Activated CD8-positive, alpha-beta memory T cell treated with anti-CD3 and anti-CD28 coated beads for 36 hours (primary cell): ENCODE results near the gene SPACDR. TPM values are rescaled to one million over a fixed set of nuclear protein-coding genes. Genes with fewer than 3 reads are reported as not detected.
"Not testable (repeated sequence)": the region's sequence is repeated elsewhere in the genome, so short reads cannot be mapped to it uniquely, and the experiment has no call there.

ENCODE experiments used
- CTCF ChIA-PET: fragments of 350-600 bp; sonication (Branson Sonifier 250); formaldehyde crosslinking; loops from one replicate; lab custom pipeline; 2021; ENCODE audit warnings: antibody characterized with exemption; lab: Charles Lee
- POLR2A ChIA-PET: fragments of 350-600 bp; sonication (Branson Sonifier 250); formaldehyde crosslinking; loops from one replicate; lab custom pipeline; 2021; ENCODE audit warnings: antibody characterized with exemption; lab: Charles Lee
- total RNA-seq, 2 experiments: library from RNA; stranded (reverse); gene quantifications; one replicate each; pipeline ENCODE4 v1.2.3, GENCODE V29; 2021

The SPACDR gene
- total RNA-seq: 1 to 10 TPM; 1.4 to 1.6 TPM

GRCh38 chr7:100464210-100464660 lies at the start of gene SPACDR:
TSS of gene SPACDR (minus strand) at chr7:100464260. CDS start at chr7:100464025, 235 bp downstream.
- CTCF ChIA-PET: interaction anchor here (1.4 kb wide), 1 partner anchor 14 kb away, joined by 3 read pairs; no protein-coding TSS in a partner anchor
- POLR2A ChIA-PET: no interaction called here

GRCh38 chr7:100513212-100513810 lies 49.3 kb upstream of the SPACDR start:
- ChIA-PET CTCF (interaction anchor here (0.5 kb wide), 1 partner anchor 364 kb away, joined by 4 read pairs; no protein-coding TSS in a partner anchor), POLR2A (interaction anchor here (0.7 kb wide), 1 partner anchor 43 kb away, joined by 5 read pairs; no protein-coding TSS in a partner anchor)

GRCh38 chr7:100510437-100511239 lies 46.6 kb upstream of the SPACDR start:
- CTCF ChIA-PET: no interaction called here
- POLR2A ChIA-PET: interaction anchor here (0.7 kb wide), 1 partner anchor 93 kb away, joined by 9 read pairs; no protein-coding TSS in a partner anchor

- CTCF ChIA-PET: interaction anchor here (1.4 kb wide), 1 partner anchor 56 kb away, joined by 4 read pairs; no protein-coding TSS in a partner anchor
- POLR2A ChIA-PET: no interaction called here
Observed at GRCh38 chr7:100509231-100509630, 45.2 kb upstream of the SPACDR start.

GRCh38 chr7:100506356-100506923 lies 42.4 kb upstream of the SPACDR start:
- POLR2A ChIA-PET: no interaction called here
- CTCF ChIA-PET: interaction anchor here (0.7 to 1.0 kb wide), 4 partner anchors 15 to 323 kb away, joined by 3 to 4 read pairs (median 4); no protein-coding TSS in a partner anchor

DNA sequence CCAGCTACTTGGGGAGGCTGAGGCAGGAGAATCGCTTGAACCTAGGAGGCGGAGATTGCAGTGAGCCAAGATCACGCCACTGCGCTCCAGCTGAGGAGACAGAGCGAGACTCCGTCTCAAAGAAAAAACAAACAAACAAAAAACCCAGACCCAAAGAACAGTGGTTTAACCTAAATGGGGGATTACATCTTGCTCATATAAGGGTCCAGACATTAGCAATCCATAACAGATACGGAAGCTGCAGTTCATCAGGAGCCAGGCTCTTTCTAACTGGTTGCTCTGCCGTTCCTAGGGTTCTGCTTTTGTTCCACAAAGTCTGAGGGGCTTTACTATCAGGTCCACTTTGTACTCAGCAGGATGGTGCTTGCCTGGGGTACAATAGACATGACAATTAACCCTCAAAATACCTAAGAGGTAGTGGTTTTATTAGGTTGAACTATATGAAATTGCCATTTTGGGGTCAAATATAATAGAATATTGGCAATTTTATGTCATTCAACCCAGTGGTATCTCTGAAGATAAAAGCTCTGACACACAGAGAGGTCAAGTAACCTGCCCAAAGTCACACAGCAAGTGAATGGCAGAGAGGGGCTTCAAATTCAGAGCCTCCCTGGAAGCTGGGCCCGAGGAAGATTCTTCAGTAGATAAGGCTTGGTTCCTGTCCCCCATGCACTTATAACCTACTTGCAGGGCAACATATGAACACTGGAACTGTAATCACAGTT lies 41.0 kb upstream of the SPACDR start:
- POLR2A ChIA-PET: interaction anchor here (0.6 kb wide), 1 partner anchor 12 kb away, joined by 3 read pairs; no protein-coding TSS in a partner anchor

DNA sequence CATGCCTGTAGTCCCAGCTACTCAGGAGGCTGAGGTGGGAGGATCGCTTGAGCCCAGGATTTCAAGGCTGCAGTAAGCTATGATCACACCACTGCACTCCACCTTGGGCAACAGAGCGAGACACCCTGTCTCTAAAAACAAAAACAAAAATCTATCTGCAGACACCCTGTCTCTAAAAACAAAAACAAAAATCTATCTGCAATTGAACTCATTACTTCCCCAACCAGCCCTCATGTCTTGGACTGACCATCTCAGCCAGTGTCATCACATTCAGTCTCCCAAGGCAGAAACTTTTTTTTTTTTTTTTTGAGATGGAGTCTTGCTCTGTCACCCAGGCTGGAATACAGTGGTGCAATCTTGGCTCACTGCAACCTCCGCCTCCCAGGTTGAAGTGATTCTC lies 40.0 kb upstream of the SPACDR start:
- CTCF ChIA-PET: interaction anchor here (0.6 kb wide), 1 partner anchor 105 kb away, joined by 3 read pairs; no protein-coding TSS in a partner anchor
- POLR2A ChIA-PET: not testable (repeated sequence)

More for the DNA sequence above, 41.0 kb upstream of the SPACDR start:
- CTCF ChIA-PET: interaction anchor here (1.0 kb wide), 1 partner anchor 22 kb away, joined by 3 read pairs; no protein-coding TSS in a partner anchor

DNA sequence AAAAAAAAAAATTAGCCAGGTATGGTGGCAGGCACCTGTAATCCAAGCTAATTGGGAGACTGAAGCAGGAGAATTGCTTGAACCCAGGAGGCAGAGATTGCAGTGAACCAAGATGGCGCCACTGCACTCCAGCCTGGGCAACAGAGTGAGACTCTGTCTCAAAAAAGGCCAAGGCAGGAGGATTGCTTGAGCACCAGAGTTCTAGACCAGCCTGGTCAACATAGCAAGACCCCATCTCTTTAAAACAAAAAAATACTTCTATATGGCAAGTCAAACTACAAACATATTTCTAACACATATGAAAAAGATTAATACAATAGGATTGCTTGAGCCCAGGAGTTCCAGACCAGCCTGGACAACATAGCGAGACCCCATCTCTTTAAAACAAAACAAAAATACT lies 36.7 kb upstream of the SPACDR start:
- POLR2A ChIA-PET: not testable (repeated sequence)
- CTCF ChIA-PET: interaction anchor here (1.0 kb wide), 1 partner anchor 32 kb away, joined by 4 read pairs; no protein-coding TSS in a partner anchor

- ChIA-PET POLR2A (no interaction called here), CTCF (interaction anchor here (0.8 kb wide), 1 partner anchor 21 kb away, joined by 3 read pairs; no protein-coding TSS in a partner anchor)
Observed at GRCh38 chr7:100496509-100496908, 32.4 kb upstream of the SPACDR start.

GRCh38 chr7:100493476-100494264 lies 29.6 kb upstream of the SPACDR start:
- CTCF ChIA-PET: interaction anchor here (0.9 to 2.2 kb wide), 10 partner anchors 11 to 212 kb away, joined by 3 to 8 read pairs (median 3); partner anchors contain the start of genes NYAP1 and POP7
- POLR2A ChIA-PET: interaction anchor here (0.6 to 1.0 kb wide), 2 partner anchors 10 to 12 kb away, joined by 3 read pairs; partner anchors contain the start of gene NYAP1

DNA sequence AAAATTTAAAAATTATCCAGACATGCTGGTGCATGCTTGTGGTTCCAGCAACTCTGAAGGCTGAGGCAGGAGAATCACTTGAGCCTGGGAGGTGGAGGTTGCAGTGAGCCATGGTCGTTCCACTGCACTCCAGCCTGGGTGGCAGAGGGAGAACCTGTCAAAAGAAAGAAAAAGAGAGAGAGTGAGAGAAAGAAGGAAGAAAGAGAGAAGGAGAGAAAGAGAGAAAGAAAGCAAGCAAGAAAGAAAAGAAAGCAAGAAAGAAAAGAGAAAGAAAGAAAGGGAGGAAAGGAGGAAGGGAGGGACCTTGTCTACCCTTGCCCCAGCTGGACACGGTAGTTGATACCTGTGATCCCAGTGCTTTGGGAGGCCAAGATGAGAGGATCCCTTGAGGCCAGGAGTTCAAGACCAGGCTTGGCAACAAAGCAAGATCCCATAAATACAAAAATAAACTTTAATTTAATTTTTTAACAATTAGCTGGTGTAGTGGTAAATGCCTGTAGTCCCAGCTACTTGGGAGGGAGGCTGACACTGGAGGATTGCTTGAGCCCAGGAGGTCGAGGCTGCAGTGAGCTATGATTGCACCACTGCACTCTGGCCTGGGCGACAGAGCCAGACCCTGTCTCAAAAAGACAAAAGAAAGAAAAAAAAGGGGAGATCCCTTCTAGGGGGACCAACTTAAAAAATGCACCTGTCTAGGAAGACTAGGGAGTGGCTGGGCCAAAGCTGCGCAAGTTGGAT lies 28.8 kb upstream of the SPACDR start:
- CTCF ChIA-PET: interaction anchor here (0.7 to 2.2 kb wide), 10 partner anchors 10 to 360 kb away, joined by 3 to 8 read pairs (median 3); partner anchors contain the start of genes NYAP1, POP7 and SLC12A9
- POLR2A ChIA-PET: interaction anchor here (0.6 kb wide), 1 partner anchor 13 kb away, joined by 3 read pairs; no protein-coding TSS in a partner anchor

DNA sequence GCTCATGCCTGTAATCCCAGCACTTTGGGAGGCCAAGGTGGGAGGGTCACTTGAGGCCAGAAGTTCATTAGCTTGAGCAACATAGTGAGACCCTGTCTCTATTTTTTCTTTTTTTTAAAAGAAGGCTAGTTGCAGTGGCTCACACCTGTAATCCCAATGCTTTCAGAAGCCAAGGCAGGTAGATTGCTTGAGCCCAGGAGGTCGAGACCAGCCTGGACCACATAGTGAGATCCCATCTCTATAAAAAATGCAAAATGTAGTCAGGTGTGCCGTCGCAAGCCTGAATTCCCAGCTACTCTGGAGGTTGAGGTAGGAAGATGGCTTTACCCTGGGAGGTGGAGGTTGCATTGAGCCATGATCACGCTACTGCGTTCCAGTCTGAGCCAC lies 27.1 kb upstream of the SPACDR start:
- POLR2A ChIA-PET: no interaction called here
- CTCF ChIA-PET: interaction anchor here (0.6 to 1.2 kb wide), 2 partner anchors 8 to 252 kb away, joined by 3 to 4 read pairs; no protein-coding TSS in a partner anchor

GRCh38 chr7:100490483-100491191 lies 26.6 kb upstream of the SPACDR start:
- ChIA-PET CTCF (interaction anchor here (0.6 to 1.2 kb wide), 2 partner anchors 8 to 253 kb away, joined by 3 to 4 read pairs; no protein-coding TSS in a partner anchor), POLR2A (no interaction called here)

GRCh38 chr7:100489824-100490223 lies 25.8 kb upstream of the SPACDR start:
- CTCF ChIA-PET: interaction anchor here (0.7 kb wide), 1 partner anchor 68 kb away, joined by 3 read pairs; no protein-coding TSS in a partner anchor

GRCh38 chr7:100489121-100489520 lies 25.1 kb upstream of the SPACDR start:
- ChIA-PET POLR2A (no interaction called here), CTCF (interaction anchor here (0.7 kb wide), 1 partner anchor 69 kb away, joined by 3 read pairs; no protein-coding TSS in a partner anchor)

More at GRCh38 chr7:100489824-100490223, 25.8 kb upstream of the SPACDR start:
- POLR2A ChIA-PET: interaction anchor here (0.5 kb wide), 1 partner anchor 27 kb away, joined by 3 read pairs; no protein-coding TSS in a partner anchor
